ENCODE measurements around the gene ZFHX3. TPM values are rescaled to one million over a fixed set of nuclear protein-coding genes. Genes with fewer than 3 reads are reported as not detected.

Gene ZFHX3
- total RNA-seq, 4 donors from 2014 or later = 19.7 to 70.4 (median 34.6) TPM

- no peak for TF ChIP-seq CTCF (IDR thresholded peaks at IDR 0.05; ENCODE audit: low read depth)
These were observed 187.0 kb downstream of the ZFHX3 start for GRCh38 chr16:72860726-72861562.

GRCh38 chr16:72859581-72859980 is 188.3 kb downstream of the ZFHX3 start:
- no peak for TF ChIP-seq CTCF (IDR thresholded peaks at IDR 0.05; ENCODE audit: low read depth)

DNA sequence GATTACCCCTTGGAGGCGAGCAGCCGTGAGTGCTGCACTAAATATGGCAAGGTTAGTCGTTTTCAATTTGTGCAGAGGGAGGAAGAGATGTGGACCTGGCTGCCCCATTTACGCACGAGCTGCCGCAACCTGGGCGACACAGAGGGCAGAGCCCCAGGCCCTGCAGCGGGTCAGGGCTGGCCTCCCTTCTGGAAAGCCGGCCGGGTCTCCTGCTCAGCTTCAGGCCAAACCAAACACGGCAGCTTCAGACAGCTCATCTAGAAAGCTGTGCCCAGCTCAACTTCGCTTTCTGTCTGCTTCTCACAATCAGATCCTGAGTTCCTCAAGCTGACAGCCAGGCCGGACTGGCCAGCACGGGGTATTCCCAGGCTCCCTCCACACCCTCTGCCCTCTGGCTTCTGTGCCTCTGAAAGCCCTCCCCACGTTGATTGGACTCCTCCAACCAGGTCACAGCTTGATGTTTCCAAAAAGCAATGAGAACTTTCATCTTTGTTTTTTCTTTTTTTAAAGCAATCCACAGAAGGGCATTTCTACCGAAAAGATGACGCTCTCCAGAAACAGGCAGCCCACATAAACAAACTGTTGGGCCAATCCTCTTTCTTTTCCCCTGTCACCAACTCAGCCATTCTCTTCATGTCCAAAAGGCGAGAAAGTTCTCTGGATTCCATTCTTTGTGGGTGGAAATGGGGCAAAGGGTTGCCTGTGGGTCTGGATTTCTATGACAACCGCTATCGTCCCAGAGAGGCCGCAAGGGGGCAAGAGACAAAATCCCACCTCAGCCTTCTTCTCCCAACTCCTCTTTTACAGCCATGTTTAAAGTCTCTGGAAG is 189.0 kb downstream of the ZFHX3 start:
- TF ChIP-seq CTCF (IDR thresholded peaks at IDR 0.05; ENCODE audit: low read depth) = no peak

DNA sequence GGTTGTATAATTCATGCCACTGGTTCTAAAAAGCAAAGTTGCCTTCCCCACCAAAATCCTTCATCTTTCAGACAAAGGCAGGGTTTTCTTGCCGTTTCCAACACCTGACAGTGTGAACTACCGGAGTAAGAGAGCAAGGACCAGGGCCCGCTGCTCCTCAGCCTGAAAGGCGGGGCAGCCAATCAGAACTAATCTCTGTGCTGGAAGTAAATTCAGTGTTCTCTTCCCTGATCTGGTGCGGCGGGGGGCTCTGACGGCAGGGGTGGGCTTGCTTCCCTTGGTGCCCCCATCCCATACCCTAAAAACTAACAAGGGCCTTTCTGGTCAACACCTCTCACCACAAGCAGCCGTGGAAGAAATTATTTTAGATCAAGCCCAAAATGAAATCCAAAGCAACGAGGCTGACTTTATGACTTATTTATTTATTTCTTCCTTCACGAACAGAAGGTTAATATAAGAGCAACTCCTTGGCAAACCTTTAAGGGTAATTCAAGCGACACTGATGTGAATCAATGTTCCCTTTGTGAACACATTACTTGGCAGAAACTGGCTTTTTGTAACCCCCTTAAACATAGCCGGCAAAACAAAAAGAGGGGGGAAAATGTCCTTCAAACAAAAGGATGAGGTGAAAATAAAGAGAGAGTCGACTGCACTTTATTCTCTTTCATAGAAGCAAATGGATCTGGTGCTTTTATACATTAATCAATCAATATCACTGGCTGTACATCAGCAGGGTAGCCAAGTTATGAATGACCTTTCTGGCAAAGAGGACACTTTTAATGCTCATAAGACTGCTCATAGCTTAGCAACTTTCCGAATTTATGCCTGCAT is 189.9 kb downstream of the ZFHX3 start:
- TF ChIP-seq CTCF (IDR thresholded peaks at IDR 0.05; ENCODE audit: low read depth) = no peak

DNA sequence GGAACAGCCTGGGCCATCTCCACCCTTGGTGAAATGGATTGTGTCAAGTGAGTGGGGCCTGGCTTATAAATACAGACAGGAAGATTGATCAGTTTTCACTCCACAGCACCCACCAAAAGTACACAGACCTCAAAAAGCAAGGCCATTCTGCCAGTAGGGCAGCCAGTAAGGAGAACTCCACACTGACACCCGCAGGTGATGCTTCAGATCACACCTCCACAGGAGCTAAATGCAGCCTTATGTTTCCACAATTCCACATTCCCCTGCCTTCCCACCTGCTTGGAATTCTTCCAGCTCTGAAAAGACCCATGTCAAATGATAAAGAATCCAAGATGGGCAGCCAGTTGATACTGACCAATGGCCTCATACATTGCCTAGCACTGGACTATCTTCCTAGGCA is 191.1 kb downstream of the ZFHX3 start:
- TF ChIP-seq CTCF (IDR thresholded peaks at IDR 0.05; ENCODE audit: low read depth) = no peak

- no peak for TF ChIP-seq CTCF (IDR thresholded peaks at IDR 0.05; ENCODE audit: low read depth)
These were observed 193.5 kb downstream of the ZFHX3 start for GRCh38 chr16:72854267-72854959.
